Esophagus squamous epithelium (tissue), 4 donors: Measurements from ENCODE around the gene SYNE3.

Experiments used
- CTCF ChIP-seq, 6 experiments: fragments of 450-650 bp in 4 of 6; fragments of 200-600 bp in 2 of 6; sonication (generic) in 2 of 6; IDR thresholded peaks; one replicate each; pipeline ENCODE4 v1.5.1; 2016 to 2019; ENCODE audit warnings: antibody characterized with exemption in 6 of 6, mild to moderate bottlenecking in 4 of 6, moderate library complexity in 4 of 6
- POLR2A ChIP-seq, 4 donors: fragments of 450-650 bp; IDR thresholded peaks; one replicate each; pipeline ENCODE4 v1.6.1; 2017; ENCODE audit warnings: antibody characterized with exemption in 4 of 4, mild to moderate bottlenecking in 4 of 4, moderate library complexity in 3 of 4

DNA sequence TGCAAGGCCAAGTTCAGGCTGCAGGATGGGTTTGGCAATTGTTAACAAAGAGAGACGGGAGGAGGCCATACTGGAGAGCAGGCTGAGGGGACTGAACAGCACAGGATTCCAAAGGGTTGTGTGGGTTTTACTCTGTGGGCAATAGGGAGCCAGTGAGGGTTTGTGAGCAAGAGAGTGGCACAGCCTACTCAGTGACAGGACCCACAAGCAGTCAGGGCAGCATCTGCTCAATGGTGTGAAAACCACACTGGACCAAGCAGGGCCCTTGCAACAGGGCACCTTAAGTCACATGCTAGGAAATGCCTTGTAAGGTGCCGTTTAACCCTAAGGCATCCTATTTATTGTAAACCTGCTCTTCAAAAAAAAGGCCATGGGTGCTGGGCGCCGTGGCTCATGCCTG lies 22.0 kb downstream of the SYNE3 start:
- TF ChIP-seq CTCF (IDR thresholded peaks at IDR 0.05) (no peak), POLR2A (IDR thresholded peaks at IDR 0.05) (no peak)
